HepG2 (cell line): ENCODE measurements around the gene TEDC1. TPM values are rescaled to one million over a fixed set of nuclear protein-coding genes. Genes with fewer than 3 reads are reported as not detected.

Experiments
- JARID2 ChIP-seq: sonication (generic); formaldehyde crosslinking; IDR thresholded peaks from 2 replicates; pipeline ENCODE4 v1.8.1; 2023; ENCODE audit warnings: missing genetic modification reagents, inconsistent platforms; ENCODE audit not compliant: insufficient replicate concordance
- NFKB2 ChIP-seq: sonication (generic); formaldehyde crosslinking; IDR thresholded peaks from 2 replicates; pipeline ENCODE4 v1.4.0; 2020; ENCODE audit warnings: missing genetic modification reagents, borderline replicate concordance
- RBM22 ChIP-seq: fragments of 200-400 bp; formaldehyde crosslinking; optimal IDR thresholded peaks from 2 replicates; pipeline ENCODE3; 2017; ENCODE audit warnings: mild to moderate bottlenecking, low read length, moderate library complexity
- RXRB ChIP-seq: IDR thresholded peaks from 2 replicates; pipeline ENCODE4 v1.6.1; 2016; ENCODE audit warnings: borderline replicate concordance, missing genetic modification reagents, missing compliant biosample characterization
- SOX13 ChIP-seq, 3 experiments: fragments of 450-650 bp in 1 of 3; sonication (generic) in 1 of 3; formaldehyde crosslinking in 1 of 3; IDR thresholded peaks in 2 of 3; conservative IDR thresholded peaks in 1 of 3; 2 replicates each; pipeline versions ENCODE4 v1.5.0 to v1.6.1; 2016 to 2020; ENCODE audit warnings: antibody characterized with exemption in 1 of 3, mild to moderate bottlenecking in 1 of 3, missing compliant biosample characterization in 1 of 3, missing genetic modification reagents in 1 of 3, moderate library complexity in 1 of 3
- SP2 ChIP-seq: sonication (generic); formaldehyde crosslinking; IDR thresholded peaks from 2 replicates; pipeline ENCODE4 v1.5.1; 2020; ENCODE audit warnings: mild to moderate bottlenecking, missing genetic modification reagents
- TCF7 ChIP-seq: sonication (generic); IDR thresholded peaks from 2 replicates; pipeline ENCODE4 v1.6.1; 2016; ENCODE audit warnings: antibody characterized with exemption, low read depth
- ZNF83 ChIP-seq: sonication (generic); formaldehyde crosslinking; IDR thresholded peaks from 2 replicates; pipeline ENCODE4 v1.4.0; 2020; ENCODE audit warnings: missing genetic modification reagents, mild to moderate bottlenecking, borderline replicate concordance
- polyA plus RNA-seq, 8 experiments: library from polyadenylated mRNA; depleted of rRNA in 3 of 8; stranded (reverse) in 7 of 8; unstranded in 1 of 8; fragments of >200 nt; fragmentation: Illumina TruSeq in 4 of 8; extraction: Trizol in 4 of 8; gene quantifications; 2 replicates each; pipeline versions ENCODE4 v1.2.1 to v1.2.3, GENCODE V29; 2011 to 2016; ENCODE audit warnings: low read depth in 4 of 8, missing spikeins in 1 of 8, mixed read lengths in 1 of 8; ENCODE audit not compliant: insufficient read depth in 1 of 8
- total RNA-seq, 5 experiments: library from RNA; depleted of rRNA; stranded (reverse); fragments of >200 nt; fragmentation: Illumina TruSeq; extraction: Trizol; gene quantifications; 2 replicates each; pipeline ENCODE4 v1.2.3, GENCODE V29; 2016; ENCODE audit warnings: low read depth in 1 of 5
- TF ChIP-seq, protein P1 (sequence below): sonication (generic); formaldehyde crosslinking; conservative IDR thresholded peaks from 2 replicates; pipeline ENCODE4 v1.4.0; 2020; ENCODE audit warnings: missing genetic modification reagents
- TF ChIP-seq, protein P2 (sequence below): sonication (generic); formaldehyde crosslinking; IDR thresholded peaks from 2 replicates; pipeline ENCODE4 v1.4.0; 2020; ENCODE audit warnings: missing genetic modification reagents
- TF ChIP-seq, protein P3 (sequence below): sonication (generic); formaldehyde crosslinking; IDR thresholded peaks from 2 replicates; pipeline ENCODE4 v1.8.1; 2023; ENCODE audit warnings: mild to moderate bottlenecking, missing genetic modification reagents
- TF ChIP-seq, protein P4 (sequence below): sonication (generic); formaldehyde crosslinking; IDR thresholded peaks from 2 replicates; pipeline ENCODE4 v1.8.0; 2022; ENCODE audit warnings: missing genetic modification reagents, low read depth, mild to moderate bottlenecking, borderline replicate concordance
- TF ChIP-seq, protein P5 (sequence below): sonication (generic); formaldehyde crosslinking; conservative IDR thresholded peaks from 2 replicates; pipeline ENCODE4 v1.8.1; 2023; ENCODE audit warnings: missing genetic modification reagents
- TF ChIP-seq, protein P6 (sequence below): sonication (generic); formaldehyde crosslinking; IDR thresholded peaks from 2 replicates; pipeline ENCODE4 v1.4.0; 2020; ENCODE audit warnings: low read depth, mild to moderate bottlenecking, missing genetic modification reagents

TEDC1 gene
- total and polyA plus RNA-seq, 2 of the 13 experiments (the other 11 are each of a cell fraction or from before 2014, with no cell fraction given), result 5.7 to 27.4 TPM

DNA sequence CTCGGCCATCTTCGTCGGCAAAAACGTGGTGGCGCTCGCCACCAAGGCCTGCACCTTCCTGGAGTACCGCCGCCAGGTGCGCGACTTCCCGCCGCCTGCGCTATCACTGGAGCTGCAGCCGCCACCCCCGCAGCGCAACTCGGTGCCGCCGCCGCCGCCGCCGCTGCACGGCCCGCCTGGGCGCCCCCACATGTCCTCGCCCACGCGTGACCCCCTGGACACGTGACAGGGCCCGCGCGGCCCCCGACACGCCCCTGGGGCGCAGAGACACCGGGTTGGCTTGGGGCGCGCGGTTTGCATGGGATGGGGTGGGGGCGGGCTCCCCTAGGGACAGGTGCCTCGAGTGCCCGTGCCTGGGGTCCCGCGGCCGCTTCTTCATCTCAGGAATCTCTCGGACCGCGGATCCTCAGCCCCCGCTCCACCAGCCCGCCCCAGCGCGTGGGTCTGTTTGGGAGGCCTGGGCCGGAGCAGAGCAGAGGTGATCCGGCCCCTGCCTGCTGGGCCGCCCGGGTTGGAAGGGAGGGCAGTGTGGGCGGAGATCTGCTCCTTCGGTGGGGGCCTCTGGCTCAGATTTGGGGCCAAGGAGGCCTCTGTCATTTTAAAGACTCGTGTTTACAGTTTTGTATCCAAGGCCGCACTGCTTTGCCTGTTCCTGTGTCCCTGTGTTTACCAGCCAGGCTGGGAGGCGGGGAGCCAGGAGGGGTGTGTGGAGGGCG lies 38.7 kb downstream of the TEDC1 start (continued):
- no peak for TF ChIP-seq RXRB (CRISPR knock-in tag)
- TF ChIP-seq, protein P1, sequence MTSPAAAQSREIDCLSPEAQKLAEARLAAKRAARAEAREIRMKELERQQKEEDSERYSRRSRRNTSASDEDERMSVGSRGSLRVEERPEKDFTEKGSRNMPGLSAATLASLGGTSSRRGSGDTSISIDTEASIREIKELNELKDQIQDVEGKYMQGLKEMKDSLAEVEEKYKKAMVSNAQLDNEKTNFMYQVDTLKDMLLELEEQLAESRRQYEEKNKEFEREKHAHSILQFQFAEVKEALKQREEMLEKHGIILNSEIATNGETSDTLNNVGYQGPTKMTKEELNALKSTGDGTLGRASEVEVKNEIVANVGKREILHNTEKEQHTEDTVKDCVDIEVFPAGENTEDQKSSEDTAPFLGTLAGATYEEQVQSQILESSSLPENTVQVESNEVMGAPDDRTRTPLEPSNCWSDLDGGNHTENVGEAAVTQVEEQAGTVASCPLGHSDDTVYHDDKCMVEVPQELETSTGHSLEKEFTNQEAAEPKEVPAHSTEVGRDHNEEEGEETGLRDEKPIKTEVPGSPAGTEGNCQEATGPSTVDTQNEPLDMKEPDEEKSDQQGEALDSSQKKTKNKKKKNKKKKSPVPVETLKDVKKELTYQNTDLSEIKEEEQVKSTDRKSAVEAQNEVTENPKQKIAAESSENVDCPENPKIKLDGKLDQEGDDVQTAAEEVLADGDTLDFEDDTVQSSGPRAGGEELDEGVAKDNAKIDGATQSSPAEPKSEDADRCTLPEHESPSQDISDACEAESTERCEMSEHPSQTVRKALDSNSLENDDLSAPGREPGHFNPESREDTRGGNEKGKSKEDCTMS, result no peak
- TF ChIP-seq, protein P2, sequence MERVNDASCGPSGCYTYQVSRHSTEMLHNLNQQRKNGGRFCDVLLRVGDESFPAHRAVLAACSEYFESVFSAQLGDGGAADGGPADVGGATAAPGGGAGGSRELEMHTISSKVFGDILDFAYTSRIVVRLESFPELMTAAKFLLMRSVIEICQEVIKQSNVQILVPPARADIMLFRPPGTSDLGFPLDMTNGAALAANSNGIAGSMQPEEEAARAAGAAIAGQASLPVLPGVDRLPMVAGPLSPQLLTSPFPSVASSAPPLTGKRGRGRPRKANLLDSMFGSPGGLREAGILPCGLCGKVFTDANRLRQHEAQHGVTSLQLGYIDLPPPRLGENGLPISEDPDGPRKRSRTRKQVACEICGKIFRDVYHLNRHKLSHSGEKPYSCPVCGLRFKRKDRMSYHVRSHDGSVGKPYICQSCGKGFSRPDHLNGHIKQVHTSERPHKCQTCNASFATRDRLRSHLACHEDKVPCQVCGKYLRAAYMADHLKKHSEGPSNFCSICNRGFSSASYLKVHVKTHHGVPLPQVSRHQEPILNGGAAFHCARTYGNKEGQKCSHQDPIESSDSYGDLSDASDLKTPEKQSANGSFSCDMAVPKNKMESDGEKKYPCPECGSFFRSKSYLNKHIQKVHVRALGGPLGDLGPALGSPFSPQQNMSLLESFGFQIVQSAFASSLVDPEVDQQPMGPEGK (CRISPR knock-in tag), result peak; percentile 78
- no peak for TF ChIP-seq SP2
- TF ChIP-seq, protein P3, sequence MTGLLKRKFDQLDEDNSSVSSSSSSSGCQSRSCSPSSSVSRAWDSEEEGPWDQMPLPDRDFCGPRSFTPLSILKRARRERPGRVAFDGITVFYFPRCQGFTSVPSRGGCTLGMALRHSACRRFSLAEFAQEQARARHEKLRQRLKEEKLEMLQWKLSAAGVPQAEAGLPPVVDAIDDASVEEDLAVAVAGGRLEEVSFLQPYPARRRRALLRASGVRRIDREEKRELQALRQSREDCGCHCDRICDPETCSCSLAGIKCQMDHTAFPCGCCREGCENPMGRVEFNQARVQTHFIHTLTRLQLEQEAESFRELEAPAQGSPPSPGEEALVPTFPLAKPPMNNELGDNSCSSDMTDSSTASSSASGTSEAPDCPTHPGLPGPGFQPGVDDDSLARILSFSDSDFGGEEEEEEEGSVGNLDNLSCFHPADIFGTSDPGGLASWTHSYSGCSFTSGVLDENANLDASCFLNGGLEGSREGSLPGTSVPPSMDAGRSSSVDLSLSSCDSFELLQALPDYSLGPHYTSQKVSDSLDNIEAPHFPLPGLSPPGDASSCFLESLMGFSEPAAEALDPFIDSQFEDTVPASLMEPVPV (CRISPR knock-in tag), result no peak
- TF ChIP-seq, protein P4, sequence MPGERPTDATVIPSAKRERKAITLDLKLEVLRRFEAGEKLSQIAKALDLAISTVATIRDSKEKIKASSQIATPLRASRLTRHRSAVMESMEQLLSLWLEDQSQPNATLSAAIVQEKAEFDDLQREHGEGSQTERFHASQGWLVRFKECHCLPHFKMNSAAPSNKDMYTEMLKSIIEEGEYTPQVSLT (CRISPR knock-in tag), result no peak
- TF ChIP-seq JARID2 (CRISPR knock-in tag), result no peak
- no peak for TF ChIP-seq RBM22
- no peak for TF ChIP-seq ZNF83 (CRISPR knock-in tag)
- TF ChIP-seq, protein P5, sequence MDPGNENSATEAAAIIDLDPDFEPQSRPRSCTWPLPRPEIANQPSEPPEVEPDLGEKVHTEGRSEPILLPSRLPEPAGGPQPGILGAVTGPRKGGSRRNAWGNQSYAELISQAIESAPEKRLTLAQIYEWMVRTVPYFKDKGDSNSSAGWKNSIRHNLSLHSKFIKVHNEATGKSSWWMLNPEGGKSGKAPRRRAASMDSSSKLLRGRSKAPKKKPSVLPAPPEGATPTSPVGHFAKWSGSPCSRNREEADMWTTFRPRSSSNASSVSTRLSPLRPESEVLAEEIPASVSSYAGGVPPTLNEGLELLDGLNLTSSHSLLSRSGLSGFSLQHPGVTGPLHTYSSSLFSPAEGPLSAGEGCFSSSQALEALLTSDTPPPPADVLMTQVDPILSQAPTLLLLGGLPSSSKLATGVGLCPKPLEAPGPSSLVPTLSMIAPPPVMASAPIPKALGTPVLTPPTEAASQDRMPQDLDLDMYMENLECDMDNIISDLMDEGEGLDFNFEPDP (CRISPR knock-in tag), result no peak
- TF ChIP-seq, protein P6, sequence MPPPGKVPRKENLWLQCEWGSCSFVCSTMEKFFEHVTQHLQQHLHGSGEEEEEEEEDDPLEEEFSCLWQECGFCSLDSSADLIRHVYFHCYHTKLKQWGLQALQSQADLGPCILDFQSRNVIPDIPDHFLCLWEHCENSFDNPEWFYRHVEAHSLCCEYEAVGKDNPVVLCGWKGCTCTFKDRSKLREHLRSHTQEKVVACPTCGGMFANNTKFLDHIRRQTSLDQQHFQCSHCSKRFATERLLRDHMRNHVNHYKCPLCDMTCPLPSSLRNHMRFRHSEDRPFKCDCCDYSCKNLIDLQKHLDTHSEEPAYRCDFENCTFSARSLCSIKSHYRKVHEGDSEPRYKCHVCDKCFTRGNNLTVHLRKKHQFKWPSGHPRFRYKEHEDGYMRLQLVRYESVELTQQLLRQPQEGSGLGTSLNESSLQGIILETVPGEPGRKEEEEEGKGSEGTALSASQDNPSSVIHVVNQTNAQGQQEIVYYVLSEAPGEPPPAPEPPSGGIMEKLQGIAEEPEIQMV (CRISPR knock-in tag), result no peak
- TF ChIP-seq NFKB2 (CRISPR knock-in tag), result no peak
- no peak for TF ChIP-seq SOX13 (IDR thresholded peaks at IDR 0.05)
- TF ChIP-seq SOX13 (CRISPR knock-in tag; conservative IDR thresholded peaks at IDR 0.05 in 1 of 2, IDR thresholded peaks at IDR 0.05 in 1 of 2), result peak in 1 of 2 experiments; percentile 27; a peak in 1 of 4 replicates
- no peak for TF ChIP-seq TCF7
